Keratinocyte (primary cell): ENCODE measurements around the gene SMYD3.

ENCODE experiments used
- CTCF ChIP-seq, 3 experiments: IDR thresholded peaks in 1 of 3; conservative IDR thresholded peaks in 1 of 3; optimal IDR thresholded peaks in 1 of 3; 2 replicates in 2 of 3; 3 replicates in 1 of 3; pipeline versions ENCODE3 to v1.5.1; 2011; ENCODE audit warnings: low read length in 3 of 3, mild to moderate bottlenecking in 3 of 3, moderate library complexity in 2 of 3, control low read depth in 1 of 3, inconsistent platforms in 1 of 3; ENCODE audit not compliant: insufficient read depth in 2 of 3; ENCODE audit errors: extremely low read depth in 1 of 3
- EZH2 ChIP-seq: IDR thresholded peaks from one replicate; pipeline ENCODE4 v1.6.1; 2012; ENCODE audit warnings: inconsistent platforms, mild to moderate bottlenecking, low read length, moderate library complexity

- TF ChIP-seq CTCF (optimal IDR thresholded peaks at IDR 0.05 in 1 of 3, IDR thresholded peaks at IDR 0.05 in 1 of 3, conservative IDR thresholded peaks at IDR 0.05 in 1 of 3; ENCODE audit: extremely low read depth in 1 of 3, insufficient read depth in 2 of 3, low read length in 3 of 3): no peak
- TF ChIP-seq EZH2: no peak
These were observed 291.6 kb downstream of the SMYD3 start for GRCh38 chr1:246215510-246215903.
